KOPT-K1 (cell line): Measurements from ENCODE around the gene DOCK1.

Experiments
- H3K27ac ChIP-seq: fragments of 200-600 bp; sonication (generic); 2 replicates; pipeline ENCODE4 v1.5.1; 2016; ENCODE audit warnings: antibody characterized with exemption, mild to moderate bottlenecking, low read depth, low read length; ENCODE audit not compliant: poor library complexity, severe bottlenecking
- H3K36me3 ChIP-seq: fragments of 200-600 bp; sonication (generic); 2 replicates; pipeline ENCODE4 v1.5.1; 2017; ENCODE audit warnings: antibody characterized with exemption, mild to moderate bottlenecking, low read length, moderate library complexity; ENCODE audit not compliant: insufficient read depth
- H3K9me3 ChIP-seq: fragments of 200-600 bp; sonication (generic); 2 replicates; pipeline ENCODE4 v1.5.1; 2017; ENCODE audit warnings: antibody characterized with exemption, low read length, mild to moderate bottlenecking; ENCODE audit not compliant: insufficient read depth, poor library complexity, severe bottlenecking

Gene DOCK1

DNA sequence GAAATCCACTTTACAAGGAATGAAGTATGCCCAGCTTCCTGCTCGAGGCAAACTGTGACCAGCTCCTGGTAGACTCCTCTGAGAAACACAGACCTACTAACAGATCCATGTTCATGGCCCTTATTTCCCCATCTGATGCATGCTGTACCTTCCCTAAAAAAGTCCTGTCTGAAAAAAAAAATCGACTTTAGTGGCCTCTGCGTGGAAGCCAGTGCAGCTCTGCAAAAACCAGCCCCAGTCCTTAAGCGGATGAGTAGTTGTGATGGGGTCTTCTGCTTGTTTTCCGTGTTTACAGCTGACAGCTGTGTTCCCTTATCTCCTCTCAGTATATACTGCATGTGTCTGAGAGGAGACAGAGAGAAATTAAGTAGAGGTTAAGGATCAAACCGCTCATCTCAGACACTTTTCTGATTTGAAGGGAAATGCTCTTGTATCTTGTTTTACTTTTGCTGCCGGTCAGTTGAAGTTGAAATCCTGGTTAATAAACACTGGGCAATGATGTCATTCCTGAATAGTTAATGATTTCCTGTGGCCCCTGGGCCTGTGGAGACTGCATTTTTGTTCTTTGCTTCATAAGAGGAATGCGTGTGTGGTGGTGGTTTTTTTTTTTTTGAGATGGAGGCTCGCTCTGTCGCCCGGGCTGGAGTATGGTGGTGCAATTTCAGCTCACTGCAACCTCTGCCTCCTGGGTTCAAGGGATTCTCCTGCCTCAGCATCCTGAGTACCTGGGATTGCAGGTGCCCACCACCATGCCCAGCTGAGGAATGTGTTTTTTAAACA lies 67.6 kb downstream of the DOCK1 start:
- H3K27ac ChIP-seq = no peak overlapping the region
- no peaks in the 10 kb centered on the region for H3K9me3 ChIP-seq
- no peaks in the 10 kb centered on the region for H3K36me3 ChIP-seq

DNA sequence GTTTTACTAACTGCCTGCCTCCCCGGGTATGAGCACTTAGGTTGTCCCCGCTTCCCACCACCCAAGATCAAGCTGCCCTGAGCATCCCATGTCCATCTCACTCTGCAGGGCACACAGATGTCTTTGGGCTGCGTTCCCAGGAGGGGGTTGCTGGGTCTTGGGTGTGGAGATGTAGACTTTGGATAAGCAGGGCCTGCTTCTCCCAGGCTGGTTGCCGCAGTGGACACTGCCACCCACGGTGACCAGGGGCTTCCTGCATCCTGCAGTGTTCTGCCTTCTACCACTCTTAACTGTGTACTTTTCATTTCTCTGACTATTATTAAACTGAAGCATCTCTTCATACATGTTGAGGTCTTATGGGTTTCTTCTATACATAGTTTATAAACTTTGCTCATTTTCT lies 70.0 kb downstream of the DOCK1 start:
- no peak overlapping the region for H3K27ac ChIP-seq
- no peaks in the 10 kb centered on the region for H3K9me3 ChIP-seq
- H3K36me3 ChIP-seq = no peaks in the 10 kb centered on the region

DNA sequence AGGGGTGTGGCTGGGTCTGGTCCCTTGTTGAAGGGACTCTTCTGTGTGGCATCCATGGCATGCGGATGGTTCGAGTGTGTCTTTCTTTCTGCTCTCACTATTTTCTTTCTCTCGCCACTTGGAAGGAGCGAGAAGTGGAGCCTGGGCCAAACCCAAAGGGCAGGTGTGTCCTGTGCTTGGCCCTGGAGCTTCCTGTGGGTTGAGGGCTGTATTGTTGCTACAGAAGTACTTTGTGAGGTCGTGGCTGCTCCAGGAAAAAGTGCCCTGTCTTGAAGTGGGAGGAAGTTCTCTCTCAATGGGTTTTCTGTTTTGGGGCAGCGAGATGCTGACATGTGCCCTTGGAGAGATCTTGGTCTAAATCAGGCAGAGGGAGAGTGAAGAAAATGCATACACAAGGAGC lies 72.0 kb downstream of the DOCK1 start:
- H3K27ac ChIP-seq = no peak overlapping the region
- no peaks in the 10 kb centered on the region for H3K36me3 ChIP-seq
- no peaks in the 10 kb centered on the region for H3K9me3 ChIP-seq

DNA sequence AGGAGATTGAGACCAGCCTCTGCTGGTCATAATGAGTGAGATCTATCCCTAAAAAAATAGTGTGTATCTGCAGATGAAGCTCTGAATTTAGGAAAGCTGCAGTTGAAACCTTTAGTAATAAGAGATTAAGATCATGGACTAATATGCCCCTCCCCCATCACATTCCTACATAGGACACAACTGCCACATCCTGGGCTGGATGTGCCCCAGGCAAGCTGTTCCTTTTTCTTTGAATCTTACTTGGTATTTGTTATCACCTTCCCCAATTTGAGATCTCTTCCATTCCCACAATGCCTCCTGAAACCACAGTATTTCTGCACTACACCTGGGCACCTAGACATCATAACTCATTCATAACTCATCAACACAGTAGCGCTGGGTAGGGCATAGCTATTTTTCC lies 74.1 kb downstream of the DOCK1 start:
- Histone ChIP-seq H3K36me3 (no peaks in the 10 kb centered on the region), H3K27ac (no peak overlapping the region), H3K9me3 (no peaks in the 10 kb centered on the region)

DNA sequence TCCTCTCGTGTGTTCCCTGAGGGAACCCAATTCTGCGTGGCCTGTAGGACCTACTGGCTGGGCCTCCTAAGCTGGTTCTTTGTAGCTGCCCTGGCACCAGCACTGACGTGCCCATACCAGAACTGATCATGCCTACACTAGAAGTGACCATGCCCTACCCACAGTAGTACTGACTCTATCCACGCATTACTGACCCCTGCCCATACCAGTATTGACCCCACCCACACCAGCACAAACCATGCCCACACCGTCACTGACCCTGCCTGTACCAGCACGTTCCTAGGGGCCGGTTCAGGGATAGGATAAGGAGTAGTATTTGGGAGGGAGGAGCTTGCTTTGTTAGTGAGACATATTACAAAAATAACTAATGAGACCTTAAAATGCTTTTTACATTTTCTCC lies 88.0 kb downstream of the DOCK1 start:
- Histone ChIP-seq H3K36me3 (no peaks in the 10 kb centered on the region), H3K27ac (no peak overlapping the region), H3K9me3 (no peaks in the 10 kb centered on the region)

DNA sequence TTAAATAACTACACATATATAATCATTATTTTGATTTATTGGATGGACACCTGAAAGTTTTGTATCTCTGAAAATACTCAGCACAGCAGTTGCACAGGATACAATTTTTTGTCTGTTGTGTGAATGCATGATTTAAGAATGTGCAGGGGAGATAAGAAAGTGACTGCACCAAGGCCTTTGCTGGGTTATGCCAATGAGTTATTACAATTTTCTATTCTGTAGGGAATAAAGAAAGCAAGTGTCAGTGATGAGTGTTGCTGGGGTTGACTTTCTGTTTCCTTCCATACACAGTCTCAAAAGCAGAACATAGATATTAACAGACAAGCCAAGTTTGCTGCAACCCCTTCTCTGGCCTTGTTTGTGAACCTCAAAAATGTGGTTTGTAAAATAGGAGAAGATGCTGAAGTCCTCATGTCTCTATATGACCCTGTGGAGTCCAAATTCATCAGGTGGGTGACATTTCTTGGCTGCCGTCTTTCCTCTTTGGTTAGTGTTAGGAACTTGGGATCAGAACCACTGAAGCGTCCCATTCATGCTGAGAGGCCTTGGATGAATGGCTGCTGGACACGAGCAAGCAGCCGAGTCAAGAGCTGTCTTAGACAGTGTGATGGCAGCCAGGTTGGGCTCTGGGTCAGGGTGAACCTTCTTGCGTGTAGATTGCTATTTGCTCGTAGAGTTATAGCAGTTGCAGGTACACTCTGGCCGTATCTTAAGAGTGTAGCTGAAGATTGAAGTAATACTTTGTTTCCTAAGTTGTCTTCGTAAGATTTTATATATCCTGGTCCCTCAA lies 92.8 kb downstream of the DOCK1 start:
- no peak overlapping the region for H3K27ac ChIP-seq
- no peaks in the 10 kb centered on the region for H3K9me3 ChIP-seq
- H3K36me3 ChIP-seq = no peaks in the 10 kb centered on the region

DNA sequence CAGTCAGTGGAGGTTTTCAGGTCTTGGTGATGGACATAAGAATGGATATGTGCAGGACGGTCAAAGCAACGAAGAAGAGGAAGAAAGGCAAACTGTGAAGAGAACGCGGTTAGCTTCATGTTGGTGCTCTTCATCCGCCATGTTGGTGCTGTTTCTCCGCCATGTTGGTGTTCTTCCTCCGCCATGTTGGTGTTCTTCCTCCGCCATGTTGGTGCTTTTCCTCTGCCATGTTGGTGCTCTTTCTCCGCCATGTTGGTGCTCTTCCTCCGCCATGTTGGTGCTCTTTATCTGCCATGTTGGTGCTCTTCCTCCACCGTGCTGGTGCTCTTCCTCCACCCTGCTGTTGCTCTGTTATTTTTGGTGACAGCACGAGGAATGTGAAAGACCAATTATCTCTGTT lies 95.4 kb downstream of the DOCK1 start:
- Histone ChIP-seq H3K27ac (no peak overlapping the region), H3K36me3 (no peaks in the 10 kb centered on the region), H3K9me3 (no peaks in the 10 kb centered on the region)

DNA sequence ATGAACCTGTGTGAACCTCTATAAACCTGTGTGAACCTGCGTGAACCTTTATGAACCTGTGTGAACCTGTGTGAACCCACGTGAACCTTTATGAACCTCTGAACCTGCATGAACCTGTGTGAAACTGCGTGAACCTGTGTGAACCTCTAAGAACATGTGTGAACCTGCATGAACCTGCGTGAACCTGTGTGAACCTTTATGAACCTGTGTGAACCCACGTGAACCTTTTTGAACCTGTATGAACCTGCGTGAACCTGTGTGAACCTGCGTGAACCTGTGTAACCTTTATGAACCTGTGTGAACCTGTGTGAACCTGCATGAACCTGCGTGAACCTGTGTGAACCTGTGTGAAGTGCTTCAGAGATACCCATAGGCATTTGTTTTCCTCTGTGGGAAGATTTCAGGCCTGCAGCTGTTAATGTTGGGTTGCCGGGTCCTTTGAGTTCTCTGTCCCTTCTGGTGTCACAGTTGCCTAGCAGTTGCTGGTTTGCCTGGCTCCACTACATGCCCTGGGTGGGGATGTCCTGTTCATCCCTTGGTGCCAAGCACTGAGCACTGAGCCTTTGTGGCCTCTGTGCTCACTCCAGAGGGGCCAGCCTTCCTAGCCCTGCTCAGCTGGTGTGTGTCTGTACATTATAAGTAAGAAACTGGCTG lies 97.9 kb downstream of the DOCK1 start:
- H3K9me3 ChIP-seq = peaks cover 4% of the 10 kb centered on the region
- no peaks in the 10 kb centered on the region for H3K36me3 ChIP-seq
- H3K27ac ChIP-seq = no peak overlapping the region

DNA sequence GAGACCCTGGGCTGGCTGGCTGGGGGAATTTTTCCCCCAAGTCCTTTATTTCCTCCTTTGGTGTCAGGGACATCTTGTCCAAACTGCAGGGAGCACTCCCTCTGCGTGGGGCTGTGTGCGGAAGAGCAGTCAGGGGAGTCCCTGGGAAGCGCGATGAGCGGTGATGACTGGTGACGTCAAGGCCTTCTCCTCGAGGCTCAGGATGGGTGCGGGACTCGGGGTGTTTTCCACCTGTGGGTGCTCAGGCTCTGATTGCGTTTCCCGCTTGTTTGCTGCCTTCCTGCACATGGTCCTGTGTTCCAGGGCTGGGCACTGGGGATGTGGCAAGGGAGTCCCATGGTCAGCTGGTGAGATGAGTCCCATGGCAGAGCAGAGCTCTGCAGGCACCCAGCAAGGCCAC lies 101.2 kb downstream of the DOCK1 start:
- peaks cover 4% of the 10 kb centered on the region for H3K9me3 ChIP-seq
- H3K36me3 ChIP-seq = no peaks in the 10 kb centered on the region
- no peak overlapping the region for H3K27ac ChIP-seq

DNA sequence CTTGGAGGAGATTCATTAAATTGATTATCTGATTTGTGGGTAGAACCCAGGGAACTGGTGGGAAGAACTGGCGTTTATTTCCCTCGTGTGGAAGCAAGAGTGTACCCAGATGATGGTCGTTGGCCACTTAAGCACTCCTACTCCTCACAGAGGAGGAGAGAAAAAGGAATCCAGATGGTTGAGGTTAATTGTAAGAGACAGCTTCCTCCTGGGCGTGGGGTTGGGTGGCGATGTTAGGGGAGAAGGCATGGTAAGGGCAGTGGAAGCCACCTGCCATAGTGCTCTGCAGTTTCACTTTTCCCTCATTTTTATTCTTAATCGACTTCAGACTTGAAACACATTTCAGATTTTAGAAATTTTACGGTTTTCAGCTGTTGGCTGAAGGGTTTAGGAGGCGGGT lies 104.1 kb downstream of the DOCK1 start:
- H3K9me3 ChIP-seq = peaks cover 4% of the 10 kb centered on the region
- H3K36me3 ChIP-seq = no peaks in the 10 kb centered on the region
- H3K27ac ChIP-seq = no peak overlapping the region

DNA sequence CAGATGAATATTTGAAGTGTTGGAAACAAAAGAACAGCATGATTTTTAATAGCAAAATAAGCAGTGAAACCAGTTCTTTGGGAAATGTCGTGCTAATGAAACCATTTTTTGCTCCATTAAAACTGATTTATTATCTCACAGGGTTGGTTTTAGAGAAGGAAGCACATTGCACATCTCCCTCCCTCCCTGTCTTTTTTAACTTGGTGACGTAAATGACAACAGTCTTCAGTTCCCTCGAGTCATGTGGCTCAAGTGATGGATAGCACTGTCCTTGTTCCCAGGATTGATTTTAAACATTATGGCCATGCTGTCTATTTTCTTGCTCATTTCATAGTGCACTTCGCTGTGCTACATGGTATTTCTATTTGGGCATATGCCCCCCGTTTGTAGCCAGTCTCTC lies 105.9 kb downstream of the DOCK1 start:
- no peak overlapping the region for H3K27ac ChIP-seq
- H3K9me3 ChIP-seq = no peaks in the 10 kb centered on the region
- no peaks in the 10 kb centered on the region for H3K36me3 ChIP-seq

DNA sequence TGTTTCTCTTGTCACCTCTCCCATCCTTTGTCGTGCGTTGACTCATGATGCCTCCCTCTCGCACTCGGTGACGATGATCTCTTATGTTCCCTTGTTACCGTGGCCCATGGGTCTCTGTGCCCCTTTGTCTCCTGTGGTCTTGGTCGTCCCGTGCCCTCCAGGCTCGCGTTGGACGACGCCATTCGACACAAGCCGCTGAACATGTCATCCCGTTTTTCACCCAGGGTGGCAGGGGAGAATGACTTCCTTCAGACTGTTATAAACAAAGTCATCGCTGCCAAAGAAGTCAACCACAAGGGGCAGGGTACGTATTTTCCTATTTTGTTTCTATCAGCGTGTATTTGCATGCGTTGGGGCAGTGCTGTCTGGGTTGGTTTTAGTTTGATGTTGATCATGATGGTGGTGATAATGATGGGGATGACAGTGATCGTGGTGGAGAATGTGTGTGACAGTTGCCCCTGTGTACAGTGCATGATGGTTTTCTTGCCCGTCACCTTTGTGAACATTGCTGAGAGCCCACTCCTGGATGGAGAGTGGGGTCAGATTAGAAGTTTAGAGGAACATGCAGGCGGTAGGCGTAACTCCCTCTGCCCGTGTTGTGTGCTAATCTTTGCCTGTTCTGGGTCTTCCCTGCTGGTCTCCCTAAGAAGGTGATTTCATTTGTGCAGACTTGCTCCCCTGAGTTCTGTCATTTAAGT lies 107.0 kb downstream of the DOCK1 start:
- H3K36me3 ChIP-seq = no peaks in the 10 kb centered on the region
- no peaks in the 10 kb centered on the region for H3K9me3 ChIP-seq
- H3K27ac ChIP-seq = no peak overlapping the region

DNA sequence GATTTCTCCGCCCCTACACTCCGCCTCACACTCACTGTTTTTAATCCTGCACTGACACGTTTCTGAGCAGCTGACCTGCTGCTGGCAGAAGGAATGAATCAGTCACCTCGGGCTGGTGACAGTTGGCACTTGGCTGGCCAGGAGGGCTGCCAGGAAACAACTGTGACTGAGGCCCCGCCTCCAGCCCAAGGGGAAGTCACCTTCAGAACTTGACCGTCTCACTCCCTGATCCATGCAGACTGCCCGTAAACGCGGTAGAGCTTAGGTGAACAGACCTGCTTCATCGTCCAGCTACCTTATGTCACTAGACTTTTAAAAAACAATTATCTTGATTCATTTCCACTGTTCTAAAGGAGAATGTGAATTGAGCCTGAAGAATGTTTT lies 107.5 kb downstream of the DOCK1 start:
- no peak overlapping the region for H3K27ac ChIP-seq
- H3K9me3 ChIP-seq = no peaks in the 10 kb centered on the region
- H3K36me3 ChIP-seq = no peaks in the 10 kb centered on the region

DNA sequence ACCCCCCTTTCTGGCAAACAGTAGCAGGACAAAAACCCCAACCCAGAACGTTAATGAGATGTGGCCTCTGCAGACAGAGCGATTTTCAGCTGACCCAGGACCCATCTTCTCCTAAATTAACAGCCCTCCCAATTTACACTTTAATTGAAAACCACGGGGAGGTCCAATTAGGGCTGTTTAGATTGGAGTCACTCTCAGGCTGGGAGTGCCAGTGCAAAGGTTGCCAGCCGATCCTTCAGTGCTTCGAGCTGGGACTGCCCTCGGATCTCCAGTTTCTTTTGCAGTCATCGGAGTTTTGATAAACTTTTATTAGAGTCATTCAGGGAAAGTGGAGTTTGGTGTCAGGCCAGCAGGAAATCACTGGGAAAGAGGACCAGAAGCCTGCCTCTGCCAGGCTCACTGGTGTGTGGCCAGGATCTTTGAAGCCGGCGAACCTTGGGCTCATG lies 108.0 kb downstream of the DOCK1 start:
- no peak overlapping the region for H3K27ac ChIP-seq
- H3K9me3 ChIP-seq = no peaks in the 10 kb centered on the region
- H3K36me3 ChIP-seq = no peaks in the 10 kb centered on the region
